Activated CD8-positive, alpha-beta T cell treated with anti-CD3 and anti-CD28 coated beads, Interleukin-2, amount 10 ng/mL, durations not matched to agents 7 days and 5 days (primary cell): ENCODE measurements around the gene ZNF311. TPM values are rescaled to one million over a fixed set of nuclear protein-coding genes. Genes with fewer than 3 reads are reported as not detected.
"Not testable (repeated sequence)": the region's sequence is repeated elsewhere in the genome, so short reads cannot be mapped to it uniquely, and the experiment has no call there.

Experiments used
- ATAC-seq: fragments of 150-1000 bp; cut with Tn5 transposase; one replicate; pipeline ENCODE4 v1.10.0; 2021; ENCODE audit warnings: moderate library complexity
- CTCF ChIA-PET: fragments of 350-600 bp; sonication (Branson Sonifier 250); formaldehyde crosslinking; loops from one replicate; lab custom pipeline; 2021; ENCODE audit warnings: antibody characterized with exemption; lab: Charles Lee
- POLR2A ChIA-PET: fragments of 350-600 bp; sonication (Branson Sonifier 250); formaldehyde crosslinking; loops from one replicate; lab custom pipeline; 2021; ENCODE audit warnings: antibody characterized with exemption; lab: Charles Lee
- DNase-seq: peaks from one replicate; pipeline ENCODE4 v3.0.0-alpha.2; 2020
- H3K27ac Mint-ChIP-seq: one replicate; pipeline ENCODE4 v1.8.0; 2021; ENCODE audit warnings: mild to moderate bottlenecking, mixed read lengths
- H3K27me3 Mint-ChIP-seq: one replicate; pipeline ENCODE4 v1.8.0; 2021; ENCODE audit warnings: low read depth, mixed read lengths
- H3K36me3 Mint-ChIP-seq: one replicate; pipeline ENCODE4 v1.8.0; 2021; ENCODE audit warnings: low read depth, mixed read lengths
- H3K4me1 Mint-ChIP-seq: one replicate; pipeline ENCODE4 v1.8.0; 2021; ENCODE audit warnings: low read depth, mixed read lengths
- H3K4me3 Mint-ChIP-seq: one replicate; pipeline ENCODE4 v1.8.0; 2021; ENCODE audit warnings: mild to moderate bottlenecking, mixed read lengths
- H3K9me3 Mint-ChIP-seq: one replicate; pipeline ENCODE4 v1.8.0; 2022; ENCODE audit warnings: mixed read lengths; ENCODE audit not compliant: insufficient read depth
- total RNA-seq, 2 experiments: library from RNA; stranded (reverse); gene quantifications; one replicate each; pipeline ENCODE4 v1.2.3, GENCODE V29; 2021

Gene ZNF311
- total RNA-seq, 2 experiments from 2014 or later, result 0.39 to 0.40 TPM

- CTCF ChIA-PET, result no interaction called here
- Mint-ChIP-seq H3K27ac (no peak overlapping the region), H3K27me3 (peaks cover 37% of the 10 kb centered on the region), H3K4me1 (peaks cover 15% of the 10 kb centered on the region), H3K4me3 (no peak overlapping the region), H3K9me3 (no peaks in the 10 kb centered on the region), H3K36me3 (peaks cover 4% of the 10 kb centered on the region)
- POLR2A ChIA-PET, result no interaction called here
- no peak for ATAC-seq
- no peak for DNase-seq
Measured at GRCh38 chr6:28974505-28974904, 30.6 kb downstream of the ZNF311 start.

GRCh38 chr6:28970056-28970455 is 35.1 kb downstream of the ZNF311 start:
- H3K27me3 Mint-ChIP-seq, result peaks cover 28% of the 10 kb centered on the region
- H3K36me3 Mint-ChIP-seq, H3K4me3 Mint-ChIP-seq, H3K9me3 Mint-ChIP-seq, H3K4me1 Mint-ChIP-seq, ATAC-seq, CTCF ChIA-PET, DNase-seq, H3K27ac Mint-ChIP-seq: not testable (repeated sequence)
- POLR2A ChIA-PET, result interaction anchor here (0.6 kb wide), 1 partner anchor 66 kb away, joined by 3 read pairs; no protein-coding TSS in a partner anchor

GRCh38 chr6:28969129-28969528 is 36.0 kb downstream of the ZNF311 start:
- CTCF ChIA-PET, result interaction anchor here (1.1 kb wide), 1 partner anchor 47 kb away, joined by 4 read pairs; no protein-coding TSS in a partner anchor
- DNase-seq, result no peak
- no peak for ATAC-seq
- Mint-ChIP-seq H3K4me1 (no peaks in the 10 kb centered on the region), H3K27ac (no peak overlapping the region), H3K36me3 (no peaks in the 10 kb centered on the region), H3K4me3 (no peak overlapping the region), H3K27me3 (peaks cover 26% of the 10 kb centered on the region), H3K9me3 (peaks cover 5% of the 10 kb centered on the region)
- POLR2A ChIA-PET, result no interaction called here

- Mint-ChIP-seq H3K27me3 (peaks cover 29% of the 10 kb centered on the region), H3K36me3 (no peaks in the 10 kb centered on the region), H3K4me3 (no peak overlapping the region), H3K4me1 (no peaks in the 10 kb centered on the region), H3K27ac (no peak overlapping the region), H3K9me3 (peaks cover 5% of the 10 kb centered on the region)
- ChIA-PET CTCF (no interaction called here), POLR2A (no interaction called here)
- DNase-seq (no peak), ATAC-seq (no peak)
Measured at GRCh38 chr6:28968476-28968875, 36.6 kb downstream of the ZNF311 start.

- CTCF ChIA-PET, result no interaction called here
- Mint-ChIP-seq H3K27me3 (peaks cover 29% of the 10 kb centered on the region), H3K27ac (no peak overlapping the region)
Measured at GRCh38 chr6:28965706-28966105, 39.4 kb downstream of the ZNF311 start.

GRCh38 chr6:28960846-28961500 is 44.1 kb downstream of the ZNF311 start:
- Mint-ChIP-seq H3K4me3 (no peak overlapping the region), H3K27me3 (peaks cover 20% of the 10 kb centered on the region), H3K36me3 (no peaks in the 10 kb centered on the region), H3K9me3 (no peaks in the 10 kb centered on the region), H3K27ac (no peak overlapping the region), H3K4me1 (no peaks in the 10 kb centered on the region)
- CTCF ChIA-PET, result interaction anchor here (1.5 kb wide), 1 partner anchor 55 kb away, joined by 3 read pairs; no protein-coding TSS in a partner anchor
- POLR2A ChIA-PET, result no interaction called here
- DNase-seq (no peak), ATAC-seq (no peak)

More at GRCh38 chr6:28965706-28966105, 39.4 kb downstream of the ZNF311 start:
- Mint-ChIP-seq H3K36me3 (no peaks in the 10 kb centered on the region), H3K4me1 (no peaks in the 10 kb centered on the region), H3K4me3 (no peak overlapping the region), H3K9me3 (peaks cover 5% of the 10 kb centered on the region)
- ATAC-seq, result no peak
- DNase-seq, result no peak
- POLR2A ChIA-PET, result no interaction called here

GRCh38 chr6:28958561-28959243 is 46.4 kb downstream of the ZNF311 start:
- POLR2A ChIA-PET, H3K27me3 Mint-ChIP-seq, DNase-seq, CTCF ChIA-PET, H3K9me3 Mint-ChIP-seq, H3K27ac Mint-ChIP-seq, H3K4me3 Mint-ChIP-seq, H3K36me3 Mint-ChIP-seq, ATAC-seq: not testable (repeated sequence)
- H3K4me1 Mint-ChIP-seq, result peaks cover 15% of the 10 kb centered on the region

GRCh38 chr6:28957795-28958314 is 47.3 kb downstream of the ZNF311 start:
- CTCF ChIA-PET, H3K9me3 Mint-ChIP-seq, H3K27me3 Mint-ChIP-seq, DNase-seq, H3K36me3 Mint-ChIP-seq, ATAC-seq, H3K4me3 Mint-ChIP-seq, POLR2A ChIA-PET, H3K27ac Mint-ChIP-seq: not testable (repeated sequence)
- peaks cover 20% of the 10 kb centered on the region for H3K4me1 Mint-ChIP-seq

GRCh38 chr6:28956331-28956730 is 48.8 kb downstream of the ZNF311 start:
- DNase-seq, result no peak
- no peak for ATAC-seq
- ChIA-PET CTCF (interaction anchor here (1.2 kb wide), 1 partner anchor 42 kb away, joined by 3 read pairs; no protein-coding TSS in a partner anchor), POLR2A (no interaction called here)
- peaks cover 6% of the 10 kb centered on the region for H3K27me3 Mint-ChIP-seq
- H3K9me3 Mint-ChIP-seq, result no peaks in the 10 kb centered on the region
- no peak overlapping the region for H3K27ac Mint-ChIP-seq
- H3K4me1 Mint-ChIP-seq, result peaks cover 23% of the 10 kb centered on the region
- H3K36me3 Mint-ChIP-seq, result peaks cover 2% of the 10 kb centered on the region
- H3K4me3 Mint-ChIP-seq, result no peak overlapping the region

- Mint-ChIP-seq H3K9me3 (no peaks in the 10 kb centered on the region), H3K4me1 (peaks cover 29% of the 10 kb centered on the region), H3K36me3 (peaks cover 2% of the 10 kb centered on the region), H3K27ac (peak overlapping the region; percentile 28), H3K4me3 (peak overlapping the region; percentile 78), H3K27me3 (peaks cover 6% of the 10 kb centered on the region)
- CTCF ChIA-PET, result interaction anchor here (1.5 to 2.0 kb wide), 2 partner anchors 62 to 116 kb away, joined by 4 to 7 read pairs; no protein-coding TSS in a partner anchor
- POLR2A ChIA-PET, result interaction anchor here (1.6 kb wide), 1 partner anchor 31 kb away, joined by 4 read pairs; no protein-coding TSS in a partner anchor
- no peak for DNase-seq
- peak; percentile 27 for ATAC-seq
Measured at GRCh38 chr6:28953585-28954258, 51.4 kb downstream of the ZNF311 start.

GRCh38 chr6:28953039-28953584 is 52.0 kb downstream of the ZNF311 start:
- ChIA-PET CTCF (interaction anchor here (1.5 to 2.0 kb wide), 2 partner anchors 63 to 116 kb away, joined by 4 to 7 read pairs; no protein-coding TSS in a partner anchor), POLR2A (interaction anchor here (1.6 kb wide), 1 partner anchor 30 kb away, joined by 4 read pairs; no protein-coding TSS in a partner anchor)
- Mint-ChIP-seq H3K27me3 (peaks cover 6% of the 10 kb centered on the region), H3K4me3 (peak overlapping the region; percentile 78), H3K27ac (peak overlapping the region; percentile 28), H3K4me1 (peaks cover 29% of the 10 kb centered on the region), H3K9me3 (no peaks in the 10 kb centered on the region), H3K36me3 (peaks cover 2% of the 10 kb centered on the region)
- DNase-seq, result peak; percentile 73
- peak; percentile 87 for ATAC-seq
